IPS-15b (cell line): ENCODE results near the gene GRB14.
"Not testable (repeated sequence)": the region's sequence is repeated elsewhere in the genome, so short reads cannot be mapped to it uniquely, and the experiment has no call there.

Source experiments
- H3K27me3 ChIP-seq: one replicate; pipeline ENCODE4 v1.6.1; 2013; ENCODE audit warnings: low read length; ENCODE audit not compliant: control insufficient read depth, insufficient read depth
- H3K36me3 ChIP-seq: one replicate; pipeline ENCODE4 v1.6.1; 2013; ENCODE audit warnings: low read length; ENCODE audit not compliant: control insufficient read depth, insufficient read depth
- H3K4me1 ChIP-seq: one replicate; pipeline ENCODE4 v1.6.1; 2013; ENCODE audit warnings: mild to moderate bottlenecking, low read length; ENCODE audit not compliant: control insufficient read depth, insufficient read depth
- H3K4me3 ChIP-seq: one replicate; pipeline ENCODE4 v1.5.1; 2013; ENCODE audit warnings: low read depth, low read length
- H3K9ac ChIP-seq: one replicate; pipeline ENCODE4 v1.6.1; 2013; ENCODE audit warnings: low read depth, mild to moderate bottlenecking, low read length
- H3K9me3 ChIP-seq: one replicate; pipeline ENCODE4 v1.6.1; 2013; ENCODE audit warnings: mild to moderate bottlenecking, low read length; ENCODE audit not compliant: control insufficient read depth, insufficient read depth

Gene GRB14

DNA sequence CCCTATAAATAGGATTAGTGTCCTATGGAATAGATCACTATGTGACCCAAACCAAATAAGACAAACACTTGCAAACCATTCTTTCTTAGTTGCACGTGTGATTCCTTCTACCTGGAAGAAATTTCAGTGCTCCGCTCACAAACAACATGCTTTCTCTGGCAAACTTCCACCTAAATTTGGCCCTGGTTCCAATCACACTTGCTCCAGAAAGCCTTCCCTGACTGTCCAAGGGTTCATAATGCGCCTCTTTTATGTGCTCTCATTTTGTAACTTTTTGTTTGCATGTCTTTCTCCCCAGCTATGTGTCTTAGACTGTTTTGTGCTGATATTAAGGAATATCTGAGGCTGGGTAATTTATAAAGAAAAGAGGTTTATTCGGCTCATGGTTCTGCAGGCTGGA lies 69.8 kb downstream of the GRB14 start:
- H3K36me3 ChIP-seq, result no peaks in the 10 kb centered on the region
- H3K9me3 ChIP-seq, result no peaks in the 10 kb centered on the region

DNA sequence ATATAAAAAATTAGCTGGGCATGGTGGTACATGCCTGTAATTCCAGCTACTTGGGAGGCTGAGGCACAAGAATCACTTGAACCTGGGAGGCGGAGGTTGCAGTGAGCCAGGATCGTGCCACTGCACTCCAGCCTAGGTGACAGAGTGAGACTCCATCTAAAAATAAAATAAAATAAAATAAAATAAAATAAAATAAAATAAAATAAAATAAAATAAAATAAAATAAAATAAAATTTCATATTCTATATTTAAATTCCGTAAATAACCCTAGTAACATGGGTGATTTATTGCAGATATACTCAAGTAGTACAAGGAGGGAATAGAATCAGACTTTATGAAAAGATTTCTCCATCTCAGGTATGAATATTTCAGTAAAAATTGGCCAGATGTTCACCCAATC lies 71.6 kb downstream of the GRB14 start:
- not testable (repeated sequence) for H3K4me3 ChIP-seq, H3K36me3 ChIP-seq, H3K4me1 ChIP-seq, H3K9ac ChIP-seq, H3K27me3 ChIP-seq, H3K9me3 ChIP-seq

More for the DNA sequence above, 69.8 kb downstream of the GRB14 start:
- no peaks in the 10 kb centered on the region for H3K4me1 ChIP-seq
- no peak overlapping the region for H3K4me3 ChIP-seq
- no peak overlapping the region for H3K9ac ChIP-seq
- no peaks in the 10 kb centered on the region for H3K27me3 ChIP-seq

DNA sequence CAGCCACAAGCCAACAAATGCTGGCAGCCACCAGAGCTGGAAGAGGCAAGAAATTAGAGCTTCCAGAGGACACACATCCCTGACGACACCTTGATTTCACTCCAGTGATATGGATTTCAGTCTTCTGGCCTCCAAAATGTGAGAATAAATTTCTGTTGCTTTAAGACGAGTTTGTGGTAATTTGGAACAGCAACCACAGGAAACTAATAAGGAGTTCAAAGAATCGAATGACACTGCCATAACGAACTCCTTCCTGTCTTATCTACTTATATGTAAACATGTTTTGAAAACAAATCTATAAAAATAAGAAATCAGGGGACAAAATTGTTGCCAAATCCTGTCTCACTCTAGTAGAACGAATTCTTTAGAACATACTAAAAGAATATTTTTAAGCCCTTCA lies 75.8 kb downstream of the GRB14 start:
- no peaks in the 10 kb centered on the region for H3K27me3 ChIP-seq
- no peaks in the 10 kb centered on the region for H3K9me3 ChIP-seq

DNA sequence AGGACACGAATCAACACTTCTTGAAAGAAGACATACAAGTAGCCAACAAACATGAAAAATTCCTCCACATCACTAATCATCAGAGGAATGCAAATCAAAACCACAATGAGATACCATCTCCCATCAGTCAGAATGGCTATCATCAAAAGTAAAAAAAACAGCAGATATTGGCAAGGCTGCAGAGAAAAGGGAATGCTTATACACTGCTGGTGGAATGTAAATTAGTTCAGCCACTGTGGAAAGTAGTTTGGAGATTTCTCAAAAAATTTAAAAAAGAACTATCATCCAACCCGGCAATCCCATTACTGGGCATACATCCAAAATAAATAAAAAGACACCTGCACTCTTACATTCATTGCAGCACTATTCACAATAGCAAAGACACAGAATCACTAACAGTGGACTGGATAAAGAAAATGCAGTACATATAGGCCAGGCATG lies 78.7 kb downstream of the GRB14 start:
- Histone ChIP-seq H3K4me1 (no peaks in the 10 kb centered on the region), H3K4me3 (no peak overlapping the region), H3K9me3 (no peaks in the 10 kb centered on the region), H3K9ac (no peak overlapping the region), H3K27me3 (no peaks in the 10 kb centered on the region), H3K36me3 (no peaks in the 10 kb centered on the region)

More for the DNA sequence above, 75.8 kb downstream of the GRB14 start:
- no peaks in the 10 kb centered on the region for H3K36me3 ChIP-seq
- no peak overlapping the region for H3K4me3 ChIP-seq
- H3K4me1 ChIP-seq, result no peaks in the 10 kb centered on the region
- no peak overlapping the region for H3K9ac ChIP-seq

DNA sequence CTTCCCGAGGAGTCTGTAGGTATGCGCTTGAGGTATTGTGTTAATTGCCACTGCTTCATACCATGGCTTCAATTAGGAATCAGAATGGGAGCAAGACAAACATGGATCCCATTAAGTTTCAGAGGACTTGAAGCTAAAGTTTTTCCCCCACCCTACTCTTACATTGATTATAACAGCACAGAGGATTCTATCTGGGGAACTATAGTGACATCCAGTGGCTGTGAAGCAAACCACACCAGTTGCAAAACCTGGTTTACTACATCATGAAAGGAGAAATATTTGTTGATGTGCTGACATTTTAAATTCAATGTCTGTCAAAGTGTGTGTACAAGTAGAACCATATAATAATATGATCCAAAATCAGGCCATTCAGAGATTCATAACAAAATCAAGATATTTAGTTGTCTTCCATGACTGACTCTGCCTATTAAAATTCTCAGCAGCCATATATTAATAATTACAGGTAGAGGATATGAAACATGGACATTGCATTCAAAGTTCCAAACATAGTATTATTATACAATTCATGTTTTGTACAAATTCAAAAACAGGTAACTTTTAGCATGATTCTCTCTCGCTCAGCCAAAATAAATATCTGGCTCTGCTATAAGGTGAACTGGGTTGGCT lies 82.9 kb downstream of the GRB14 start:
- Histone ChIP-seq H3K27me3 (no peaks in the 10 kb centered on the region), H3K4me3 (no peak overlapping the region), H3K4me1 (no peaks in the 10 kb centered on the region), H3K36me3 (no peaks in the 10 kb centered on the region), H3K9ac (no peak overlapping the region), H3K9me3 (no peaks in the 10 kb centered on the region)

DNA sequence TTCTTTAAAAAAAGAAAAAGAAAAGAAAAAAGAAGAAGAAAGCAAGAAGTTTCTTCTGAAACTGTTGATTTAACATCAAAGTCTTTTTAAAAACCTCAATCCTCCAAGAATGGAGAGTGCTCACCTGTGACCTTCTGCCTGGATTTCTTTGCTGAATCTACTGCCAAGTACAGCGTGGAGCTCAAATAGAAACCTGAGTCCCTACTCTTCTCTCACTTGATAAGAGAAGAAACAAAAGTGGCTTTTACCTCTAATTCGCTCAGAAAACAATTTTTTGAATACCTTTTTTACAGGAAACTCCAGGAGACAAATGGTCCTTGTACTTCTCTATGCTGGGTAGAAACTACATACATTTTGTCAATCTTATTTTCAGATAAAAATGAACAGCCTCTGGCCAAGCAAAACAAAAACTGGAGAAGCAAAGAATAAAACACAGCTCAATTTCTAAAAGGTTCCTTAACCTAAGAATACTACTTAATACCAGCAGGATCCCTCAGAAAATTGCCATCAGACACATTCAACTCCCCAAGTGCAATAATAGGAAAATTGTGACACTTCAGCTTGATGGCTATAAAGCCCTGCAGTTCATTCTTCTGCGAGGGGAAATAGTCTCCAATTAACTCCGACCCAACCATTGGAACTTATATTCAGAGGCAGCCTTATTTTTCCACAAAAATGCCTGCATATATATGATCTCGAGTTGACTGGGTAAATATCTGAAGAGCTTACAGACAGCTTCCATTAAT lies 85.8 kb downstream of the GRB14 start:
- Histone ChIP-seq H3K36me3 (no peaks in the 10 kb centered on the region), H3K4me3 (no peak overlapping the region), H3K9ac (no peak overlapping the region), H3K9me3 (no peaks in the 10 kb centered on the region), H3K27me3 (no peaks in the 10 kb centered on the region), H3K4me1 (no peaks in the 10 kb centered on the region)

DNA sequence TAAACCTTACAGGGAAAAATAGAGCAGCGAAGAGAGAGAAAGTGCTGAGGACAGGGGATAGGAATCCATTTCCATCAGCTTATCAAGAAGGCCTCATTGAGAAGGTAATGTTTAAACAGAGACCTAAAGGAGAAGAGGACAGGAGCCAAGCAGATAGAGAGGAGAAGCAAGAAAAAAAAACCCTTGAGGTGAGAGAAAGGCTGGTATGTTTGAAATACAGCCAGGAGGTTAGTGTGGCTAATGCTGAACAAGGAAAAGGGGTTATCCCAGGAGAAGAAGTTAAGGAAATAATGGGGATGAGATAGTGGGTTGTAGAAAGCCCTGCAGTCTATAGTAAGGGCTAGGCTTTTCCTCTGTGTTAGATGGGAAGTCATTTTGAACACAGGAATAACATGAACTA lies 90.8 kb downstream of the GRB14 start:
- Histone ChIP-seq H3K27me3 (no peaks in the 10 kb centered on the region), H3K4me3 (no peak overlapping the region), H3K4me1 (no peaks in the 10 kb centered on the region), H3K9me3 (no peaks in the 10 kb centered on the region), H3K9ac (no peak overlapping the region), H3K36me3 (no peaks in the 10 kb centered on the region)

DNA sequence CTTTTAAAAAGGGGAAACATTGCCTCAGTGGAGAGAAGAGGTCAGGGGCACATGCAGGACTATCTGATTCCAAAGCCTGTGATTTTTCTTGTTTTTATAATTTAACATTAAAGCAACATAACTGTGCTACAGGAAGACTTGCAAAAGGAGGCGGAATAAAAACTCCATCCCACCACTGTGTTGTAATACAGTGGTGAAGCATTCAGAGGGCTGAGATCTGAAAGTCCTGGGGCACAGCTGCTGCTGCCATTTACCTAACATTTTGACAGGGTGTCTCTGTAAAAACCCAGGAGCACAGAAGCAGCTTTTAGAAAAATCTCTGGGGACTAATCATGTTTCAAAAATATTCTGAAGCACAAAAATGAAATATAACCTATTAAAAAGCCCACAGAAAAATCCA lies 97.6 kb downstream of the GRB14 start:
- Histone ChIP-seq H3K36me3 (no peaks in the 10 kb centered on the region), H3K27me3 (no peaks in the 10 kb centered on the region), H3K4me3 (no peak overlapping the region), H3K9me3 (no peaks in the 10 kb centered on the region), H3K4me1 (no peaks in the 10 kb centered on the region), H3K9ac (no peak overlapping the region)

DNA sequence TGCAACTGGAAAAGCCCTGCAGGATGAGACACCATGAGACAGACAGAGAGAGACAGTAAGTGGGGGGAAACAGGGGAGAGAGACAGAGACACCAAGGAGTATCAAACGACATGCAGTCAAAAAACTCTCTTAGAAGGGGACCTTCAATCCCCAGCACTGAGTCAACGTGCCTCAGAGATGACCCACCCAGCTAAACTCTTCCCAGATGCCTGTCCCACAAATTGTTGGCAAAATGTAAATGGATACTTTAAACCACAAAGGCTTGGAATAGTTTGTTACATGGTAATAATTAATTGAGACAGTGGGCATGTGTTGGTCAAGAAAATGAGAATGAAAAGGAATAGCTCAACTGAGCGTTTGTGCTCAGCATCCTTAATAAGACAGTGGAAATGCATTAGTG lies 98.3 kb downstream of the GRB14 start:
- Histone ChIP-seq H3K9ac (no peak overlapping the region), H3K27me3 (no peaks in the 10 kb centered on the region), H3K36me3 (no peaks in the 10 kb centered on the region)

DNA sequence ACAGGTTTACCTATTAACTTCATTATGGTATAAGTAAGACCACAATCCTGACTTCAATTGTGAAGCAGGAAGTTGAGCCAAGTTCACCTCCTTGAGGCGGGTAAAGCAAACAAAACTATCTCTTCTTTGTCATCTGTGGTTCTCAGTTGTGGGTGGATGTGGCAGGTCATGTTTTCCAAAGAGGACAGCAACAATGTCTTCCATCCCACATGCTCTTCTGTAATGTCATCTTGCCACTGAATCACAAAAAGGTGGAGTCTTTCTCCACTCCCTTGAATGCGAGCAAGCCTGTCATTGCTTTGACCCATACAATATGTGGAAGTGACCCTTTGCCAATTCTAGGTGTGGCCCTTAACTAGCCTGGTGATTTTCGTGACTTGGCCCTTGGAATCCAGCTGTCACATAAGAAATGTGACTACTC lies 98.7 kb downstream of the GRB14 start:
- Histone ChIP-seq H3K4me3 (no peak overlapping the region), H3K27me3 (no peaks in the 10 kb centered on the region), H3K9me3 (no peaks in the 10 kb centered on the region), H3K36me3 (no peaks in the 10 kb centered on the region), H3K9ac (no peak overlapping the region), H3K4me1 (no peaks in the 10 kb centered on the region)

More for the DNA sequence above, 98.3 kb downstream of the GRB14 start:
- no peaks in the 10 kb centered on the region for H3K4me1 ChIP-seq
- H3K9me3 ChIP-seq, result no peaks in the 10 kb centered on the region
- no peak overlapping the region for H3K4me3 ChIP-seq

DNA sequence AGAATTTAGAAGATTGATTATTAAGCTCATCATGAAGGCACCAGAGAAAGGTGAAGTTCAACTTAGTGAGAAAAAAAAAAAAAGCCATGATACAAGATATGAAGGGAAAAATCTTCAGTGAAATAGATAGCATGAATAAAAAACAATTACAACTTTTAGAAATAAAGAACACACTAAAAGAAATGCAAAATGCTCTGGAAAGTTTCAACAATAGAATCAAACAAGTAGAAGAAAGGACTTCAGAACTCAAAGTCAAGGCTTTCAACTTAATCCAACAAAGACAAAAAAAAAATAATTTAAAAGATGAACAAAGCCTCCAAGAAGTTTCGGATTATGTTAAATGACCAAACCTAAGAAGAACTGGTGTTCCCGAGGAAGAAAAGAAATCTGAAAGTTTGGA lies 105.5 kb downstream of the GRB14 start:
- H3K4me3 ChIP-seq, result no peak overlapping the region
- H3K36me3 ChIP-seq, result no peaks in the 10 kb centered on the region
- H3K9ac ChIP-seq, result no peak overlapping the region
- H3K4me1 ChIP-seq, result no peaks in the 10 kb centered on the region
- no peaks in the 10 kb centered on the region for H3K27me3 ChIP-seq
- no peaks in the 10 kb centered on the region for H3K9me3 ChIP-seq

DNA sequence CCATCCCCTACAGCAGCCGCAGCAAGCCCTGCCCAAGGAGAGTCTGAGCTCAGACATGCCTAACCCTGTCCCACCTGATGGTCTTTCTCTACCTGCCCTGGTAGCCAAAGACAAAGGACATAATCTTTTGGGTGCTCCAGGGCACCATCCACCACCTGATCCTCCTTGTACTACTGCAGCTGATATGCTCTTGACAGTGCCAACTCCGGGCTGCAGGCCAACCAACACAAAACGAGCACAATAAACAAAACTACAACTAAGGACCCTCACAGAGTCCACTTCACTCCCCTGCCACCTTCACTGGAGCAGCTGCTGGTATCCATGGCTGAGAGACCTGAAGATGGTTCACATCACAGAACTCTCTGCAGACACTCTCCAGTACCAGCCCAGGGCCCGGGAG lies 106.3 kb downstream of the GRB14 start:
- Histone ChIP-seq H3K27me3 (no peaks in the 10 kb centered on the region), H3K4me3 (no peak overlapping the region), H3K4me1 (no peaks in the 10 kb centered on the region), H3K9me3 (no peaks in the 10 kb centered on the region), H3K9ac (no peak overlapping the region), H3K36me3 (no peaks in the 10 kb centered on the region)
